A673 (cell line): ENCODE data around the gene IPO13. TPM values are rescaled to one million over a fixed set of nuclear protein-coding genes. Genes with fewer than 3 reads are reported as not detected.

Source experiments
- BruUV-seq: library from RNA; stranded (reverse); fragments of 400-500 nt; replicated peaks from 2 replicates; lab custom pipeline; 2021; lab: Mats Ljungman, UMichigan
- CTCF ChIA-PET: fragments of 300-600 bp; sonication (Branson Sonifier 250); formaldehyde crosslinking; loops from one replicate; lab custom pipeline; 2022; ENCODE audit warnings: antibody characterized with exemption; lab: Charles Lee
- POLR2A ChIA-PET: fragments of 300-600 bp; sonication (Branson Sonifier 250); formaldehyde crosslinking; loops from one replicate; lab custom pipeline; 2022; ENCODE audit warnings: antibody characterized with exemption; ENCODE audit not compliant: low non-redundant PET; lab: Charles Lee
- DNase-seq: peaks from one replicate; pipeline ENCODE4 v3.0.0-alpha.2; 2015; ENCODE audit warnings: low spot score
- H3K27ac ChIP-seq: fragments of 200-600 bp; sonication (generic); 2 replicates; pipeline ENCODE4 v1.5.1; 2016; ENCODE audit warnings: mixed run types, low read depth, mild to moderate bottlenecking, mixed read lengths, antibody characterized with exemption, low read length; ENCODE audit not compliant: poor library complexity, severe bottlenecking
- H3K27me3 ChIP-seq: fragments of 200-600 bp; sonication (generic); replicated peaks from 2 replicates; pipeline ENCODE4 v1.6.1; 2017; ENCODE audit warnings: mixed run types, low read depth, mild to moderate bottlenecking, mixed read lengths, antibody characterized with exemption, low read length; ENCODE audit not compliant: insufficient read depth, poor library complexity
- H3K36me3 ChIP-seq: fragments of 200-600 bp; sonication (generic); 2 replicates; pipeline ENCODE4 v1.6.1; 2016; ENCODE audit warnings: mixed run types, mild to moderate bottlenecking, mixed read lengths, antibody characterized with exemption, low read length; ENCODE audit not compliant: insufficient read depth, poor library complexity, severe bottlenecking
- H3K4me1 ChIP-seq: fragments of 200-600 bp; sonication (generic); 2 replicates; pipeline ENCODE4 v1.6.1; 2017; ENCODE audit warnings: mixed run types, mild to moderate bottlenecking, mixed read lengths, antibody characterized with exemption, low read length; ENCODE audit not compliant: insufficient read depth, poor library complexity, severe bottlenecking
- H3K4me3 ChIP-seq: fragments of 200-600 bp; sonication (generic); 2 replicates; pipeline ENCODE4 v1.5.1; 2016; ENCODE audit warnings: low read depth, mixed run types, mild to moderate bottlenecking, mixed read lengths, low read length; ENCODE audit not compliant: poor library complexity, severe bottlenecking
- H3K9me3 ChIP-seq: fragments of 200-600 bp; sonication (generic); 2 replicates; pipeline ENCODE4 v1.6.1; 2016; ENCODE audit warnings: mixed run types, low read depth, mild to moderate bottlenecking, mixed read lengths, antibody characterized with exemption, low read length; ENCODE audit not compliant: poor library complexity, severe bottlenecking
- EZH2 ChIP-seq: fragments of 200-600 bp; sonication (generic); IDR thresholded peaks from 2 replicates; pipeline ENCODE4 v1.6.1; 2017; ENCODE audit warnings: borderline replicate concordance, low read depth, mild to moderate bottlenecking, mixed read lengths, antibody characterized with exemption, low read length; ENCODE audit not compliant: poor library complexity, severe bottlenecking
- intact Hi-C: fragments of 100-400 bp; cut with micrococcal nuclease; formaldehyde crosslinking; loops from one replicate; pipeline ENCODE4 v1.10.0; 2022; ENCODE audit not compliant: unreplicated experiment
- total RNA-seq: library from RNA; stranded (reverse); gene quantifications from 2 replicates; pipeline ENCODE4 v1.2.3, GENCODE V29; 2021
- TF ChIP-seq, protein P1 (sequence below): fragments of 300-800, 200-600 bp; sonication (generic); conservative IDR thresholded peaks from 2 replicates; pipeline ENCODE4 v1.5.1; 2017; ENCODE audit warnings: low read depth, mild to moderate bottlenecking, antibody characterized with exemption, low read length, moderate library complexity, mixed read lengths

Gene IPO13
- total RNA-seq, 1 experiment from 2014 or later: 53.4 TPM

DNA sequence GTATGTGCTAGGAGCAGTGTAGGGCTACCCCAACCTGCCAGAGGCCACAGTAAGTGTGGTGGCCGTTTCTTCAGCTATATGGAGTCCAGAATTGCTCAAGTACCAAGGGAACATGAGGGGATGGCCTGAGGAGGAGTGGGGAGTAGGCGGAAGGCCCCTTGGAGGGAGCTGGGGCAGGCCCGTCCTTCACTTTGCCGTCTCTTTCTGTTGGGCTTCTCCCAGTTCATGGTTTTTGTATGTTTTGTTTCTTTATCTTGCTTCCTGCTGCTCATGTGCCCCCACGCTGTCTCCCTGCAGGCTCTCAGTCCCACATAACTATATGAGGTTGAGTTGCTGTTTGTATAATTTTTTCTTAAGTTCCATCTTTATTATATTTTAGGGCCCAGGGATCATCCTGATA is 17.1 kb downstream of the IPO13 start:
- no peak overlapping the region for H3K27ac ChIP-seq
- H3K27me3 ChIP-seq: no peaks in the 10 kb centered on the region
- ChIA-PET POLR2A (no interaction called here), CTCF (no interaction called here)
- DNase-seq: no peak
- H3K4me3 ChIP-seq: no peak overlapping the region
- BruUV-seq: no TSS peak
- peaks cover 5% of the 10 kb centered on the region for H3K36me3 ChIP-seq
- no peaks in the 10 kb centered on the region for H3K4me1 ChIP-seq
- no peaks in the 10 kb centered on the region for H3K9me3 ChIP-seq
- intact Hi-C loops: no loop called here
- TF ChIP-seq EZH2: no peak
- TF ChIP-seq, protein P1, sequence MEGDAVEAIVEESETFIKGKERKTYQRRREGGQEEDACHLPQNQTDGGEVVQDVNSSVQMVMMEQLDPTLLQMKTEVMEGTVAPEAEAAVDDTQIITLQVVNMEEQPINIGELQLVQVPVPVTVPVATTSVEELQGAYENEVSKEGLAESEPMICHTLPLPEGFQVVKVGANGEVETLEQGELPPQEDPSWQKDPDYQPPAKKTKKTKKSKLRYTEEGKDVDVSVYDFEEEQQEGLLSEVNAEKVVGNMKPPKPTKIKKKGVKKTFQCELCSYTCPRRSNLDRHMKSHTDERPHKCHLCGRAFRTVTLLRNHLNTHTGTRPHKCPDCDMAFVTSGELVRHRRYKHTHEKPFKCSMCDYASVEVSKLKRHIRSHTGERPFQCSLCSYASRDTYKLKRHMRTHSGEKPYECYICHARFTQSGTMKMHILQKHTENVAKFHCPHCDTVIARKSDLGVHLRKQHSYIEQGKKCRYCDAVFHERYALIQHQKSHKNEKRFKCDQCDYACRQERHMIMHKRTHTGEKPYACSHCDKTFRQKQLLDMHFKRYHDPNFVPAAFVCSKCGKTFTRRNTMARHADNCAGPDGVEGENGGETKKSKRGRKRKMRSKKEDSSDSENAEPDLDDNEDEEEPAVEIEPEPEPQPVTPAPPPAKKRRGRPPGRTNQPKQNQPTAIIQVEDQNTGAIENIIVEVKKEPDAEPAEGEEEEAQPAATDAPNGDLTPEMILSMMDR: no peak

GRCh38 chr1:43965316-43965715 is 18.6 kb downstream of the IPO13 start:
- ChIA-PET CTCF (no interaction called here), POLR2A (no interaction called here)
- DNase-seq: no peak
- peaks cover 5% of the 10 kb centered on the region for H3K36me3 ChIP-seq
- intact Hi-C loops: no loop called here
- no peak overlapping the region for H3K27ac ChIP-seq
- TF ChIP-seq EZH2: no peak
- TF ChIP-seq, protein P1: no peak
- no peaks in the 10 kb centered on the region for H3K4me1 ChIP-seq
- no peak overlapping the region for H3K4me3 ChIP-seq
- BruUV-seq: no TSS peak
- H3K9me3 ChIP-seq: no peaks in the 10 kb centered on the region
- H3K27me3 ChIP-seq: no peaks in the 10 kb centered on the region

DNA sequence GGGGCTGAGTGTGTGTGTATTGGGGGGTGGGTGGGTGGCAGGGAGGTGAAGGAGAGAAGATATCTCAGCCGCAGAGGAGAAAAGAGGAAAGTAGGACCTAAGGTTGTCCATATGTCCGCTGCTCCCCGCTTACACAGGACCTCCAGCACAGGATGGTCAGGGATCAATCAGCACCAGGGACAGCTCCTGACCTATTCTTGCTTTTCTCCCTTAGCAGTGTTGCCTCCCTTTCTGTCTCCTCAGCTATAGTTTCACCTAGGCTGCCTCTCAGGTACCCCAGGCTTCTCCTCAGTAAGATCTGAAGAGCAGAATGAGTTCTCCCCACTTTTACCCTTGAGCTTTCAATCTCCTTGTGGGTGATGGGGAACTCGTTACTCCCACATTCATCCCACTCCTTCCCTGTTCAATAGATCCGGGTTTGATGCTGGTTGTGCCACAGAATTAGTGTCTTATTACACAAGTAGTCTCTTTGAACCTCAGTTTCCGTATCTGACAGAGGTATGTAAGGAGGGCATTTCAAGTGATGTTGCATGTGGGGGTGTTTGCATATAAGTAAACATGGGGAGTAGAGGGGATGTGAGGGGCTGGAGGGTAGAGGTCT is 21.7 kb downstream of the IPO13 start:
- H3K4me1 ChIP-seq: no peaks in the 10 kb centered on the region
- H3K36me3 ChIP-seq: no peaks in the 10 kb centered on the region
- POLR2A ChIA-PET: no interaction called here
- no peak for DNase-seq
- intact Hi-C loops: no loop called here
- H3K9me3 ChIP-seq: no peaks in the 10 kb centered on the region
- CTCF ChIA-PET: no interaction called here
- BruUV-seq: no TSS peak
- no peak overlapping the region for H3K4me3 ChIP-seq
- TF ChIP-seq, protein P1: no peak
- TF ChIP-seq EZH2: no peak
- H3K27ac ChIP-seq: no peak overlapping the region
- no peaks in the 10 kb centered on the region for H3K27me3 ChIP-seq
